ENCODE results near the gene PCSK7.

DNA sequence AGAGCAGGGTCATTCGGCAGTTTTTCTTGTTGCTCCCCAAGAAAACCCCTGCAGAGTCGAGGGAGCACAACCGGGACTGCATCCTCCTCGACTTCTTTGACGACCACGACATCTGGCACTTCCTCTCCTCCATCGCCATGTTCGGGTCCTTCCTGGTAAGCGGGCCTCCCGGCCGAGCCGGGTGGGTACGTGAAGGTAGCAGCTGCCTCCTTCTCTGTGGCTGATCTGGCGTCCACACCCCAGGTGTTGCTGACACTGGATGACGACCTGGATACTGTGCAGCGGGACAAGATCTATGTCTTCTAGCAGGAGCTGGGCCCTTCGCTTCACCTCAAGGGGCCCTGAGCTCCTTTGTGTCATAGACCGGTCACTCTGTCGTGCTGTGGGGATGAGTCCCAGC lies 36.1 kb downstream of the PCSK7 start:
- TF ChIP-seq, protein P1, sequence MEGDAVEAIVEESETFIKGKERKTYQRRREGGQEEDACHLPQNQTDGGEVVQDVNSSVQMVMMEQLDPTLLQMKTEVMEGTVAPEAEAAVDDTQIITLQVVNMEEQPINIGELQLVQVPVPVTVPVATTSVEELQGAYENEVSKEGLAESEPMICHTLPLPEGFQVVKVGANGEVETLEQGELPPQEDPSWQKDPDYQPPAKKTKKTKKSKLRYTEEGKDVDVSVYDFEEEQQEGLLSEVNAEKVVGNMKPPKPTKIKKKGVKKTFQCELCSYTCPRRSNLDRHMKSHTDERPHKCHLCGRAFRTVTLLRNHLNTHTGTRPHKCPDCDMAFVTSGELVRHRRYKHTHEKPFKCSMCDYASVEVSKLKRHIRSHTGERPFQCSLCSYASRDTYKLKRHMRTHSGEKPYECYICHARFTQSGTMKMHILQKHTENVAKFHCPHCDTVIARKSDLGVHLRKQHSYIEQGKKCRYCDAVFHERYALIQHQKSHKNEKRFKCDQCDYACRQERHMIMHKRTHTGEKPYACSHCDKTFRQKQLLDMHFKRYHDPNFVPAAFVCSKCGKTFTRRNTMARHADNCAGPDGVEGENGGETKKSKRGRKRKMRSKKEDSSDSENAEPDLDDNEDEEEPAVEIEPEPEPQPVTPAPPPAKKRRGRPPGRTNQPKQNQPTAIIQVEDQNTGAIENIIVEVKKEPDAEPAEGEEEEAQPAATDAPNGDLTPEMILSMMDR (IDR thresholded peaks at IDR 0.05): no peak
- no peak for TF ChIP-seq EP300 (IDR thresholded peaks at IDR 0.05)
- no peak for TF ChIP-seq POLR2AphosphoS5 (IDR thresholded peaks at IDR 0.05)
- TF ChIP-seq POLR2A (IDR thresholded peaks at IDR 0.05): no peak
